ENCODE data around the gene LILRB5.
"Not testable (repeated sequence)": the region's sequence is repeated elsewhere in the genome, so short reads cannot be mapped to it uniquely, and the experiment has no call there.

The LILRB5 gene

DNA sequence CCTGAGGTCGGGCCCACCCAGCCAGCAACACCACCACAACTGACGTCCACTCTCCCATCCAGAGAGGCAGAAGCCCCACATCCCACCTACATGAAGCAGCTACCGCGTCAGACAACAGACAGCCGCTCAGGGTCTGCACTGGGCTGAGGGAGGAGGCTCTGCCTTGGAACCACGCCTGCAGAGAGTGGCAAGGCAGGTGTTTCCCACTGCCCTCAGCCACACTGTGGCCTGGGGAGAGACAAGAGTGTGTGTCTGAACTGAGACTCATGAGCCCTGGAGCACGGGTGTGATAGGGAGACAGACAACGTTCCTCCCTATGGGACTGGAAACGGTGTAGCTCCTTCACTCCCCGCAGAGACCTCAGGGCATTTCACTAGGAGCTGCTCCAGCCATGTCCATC lies 29.2 kb upstream of the LILRB5 start:
- not testable (repeated sequence) for H3K36me3 ChIP-seq (ENCODE audit: control insufficient read depth, insufficient read depth, low read length); H3K9me3 ChIP-seq (ENCODE audit: control insufficient read depth, insufficient read depth, low read length); H3K27ac ChIP-seq (ENCODE audit: low read length); DNase-seq (ENCODE audit: low read depth, low spot score); H3K4me3 ChIP-seq (ENCODE audit: low read length); H3K4me1 ChIP-seq (ENCODE audit: control insufficient read depth, insufficient read depth, low read length); H3K27me3 ChIP-seq (ENCODE audit: control insufficient read depth, insufficient read depth, low read length)
- no CpG with 5 or more reads among the region's 10 CpGs for WGBS (ENCODE audit: insufficient coverage, insufficient read length)

DNA sequence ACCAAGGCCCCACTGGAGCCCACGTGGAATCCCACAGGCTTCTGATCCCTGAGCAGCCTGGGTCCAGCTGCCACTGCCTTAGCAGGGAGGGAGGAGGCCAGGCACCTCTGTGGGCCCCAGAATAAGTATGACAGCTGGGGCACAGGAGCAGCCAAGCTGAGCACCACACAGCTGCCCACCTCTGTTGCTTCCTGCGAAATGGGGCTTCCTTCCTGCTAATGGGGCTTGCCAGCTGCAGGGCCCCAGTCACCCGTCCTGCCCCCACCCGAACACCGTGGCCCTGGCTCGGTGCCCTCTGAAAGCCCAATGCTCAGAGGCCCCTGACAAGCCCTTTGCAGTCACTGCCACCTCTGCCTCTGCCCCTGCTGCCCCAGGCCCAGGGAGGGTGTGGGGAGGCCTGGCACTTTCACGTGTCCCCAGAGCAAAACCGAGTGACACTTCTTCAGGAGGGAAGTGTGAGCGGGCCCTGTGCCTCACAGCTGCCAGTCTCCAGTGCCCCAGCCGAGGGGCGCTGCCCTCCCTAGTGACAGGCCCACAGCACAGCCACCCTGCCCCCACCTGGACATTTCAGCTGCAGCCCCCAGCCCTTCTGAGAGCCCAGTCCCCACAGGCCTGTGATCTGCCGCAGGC lies 28.5 kb upstream of the LILRB5 start:
- not testable (repeated sequence) for H3K4me3 ChIP-seq (ENCODE audit: low read length); H3K4me1 ChIP-seq (ENCODE audit: control insufficient read depth, insufficient read depth, low read length); H3K9me3 ChIP-seq (ENCODE audit: control insufficient read depth, insufficient read depth, low read length); H3K36me3 ChIP-seq (ENCODE audit: control insufficient read depth, insufficient read depth, low read length); H3K27ac ChIP-seq (ENCODE audit: low read length); H3K27me3 ChIP-seq (ENCODE audit: control insufficient read depth, insufficient read depth, low read length); DNase-seq (ENCODE audit: low read depth, low spot score)
- WGBS (ENCODE audit: insufficient coverage, insufficient read length) = no CpG with 5 or more reads among the region's 12 CpGs

DNA sequence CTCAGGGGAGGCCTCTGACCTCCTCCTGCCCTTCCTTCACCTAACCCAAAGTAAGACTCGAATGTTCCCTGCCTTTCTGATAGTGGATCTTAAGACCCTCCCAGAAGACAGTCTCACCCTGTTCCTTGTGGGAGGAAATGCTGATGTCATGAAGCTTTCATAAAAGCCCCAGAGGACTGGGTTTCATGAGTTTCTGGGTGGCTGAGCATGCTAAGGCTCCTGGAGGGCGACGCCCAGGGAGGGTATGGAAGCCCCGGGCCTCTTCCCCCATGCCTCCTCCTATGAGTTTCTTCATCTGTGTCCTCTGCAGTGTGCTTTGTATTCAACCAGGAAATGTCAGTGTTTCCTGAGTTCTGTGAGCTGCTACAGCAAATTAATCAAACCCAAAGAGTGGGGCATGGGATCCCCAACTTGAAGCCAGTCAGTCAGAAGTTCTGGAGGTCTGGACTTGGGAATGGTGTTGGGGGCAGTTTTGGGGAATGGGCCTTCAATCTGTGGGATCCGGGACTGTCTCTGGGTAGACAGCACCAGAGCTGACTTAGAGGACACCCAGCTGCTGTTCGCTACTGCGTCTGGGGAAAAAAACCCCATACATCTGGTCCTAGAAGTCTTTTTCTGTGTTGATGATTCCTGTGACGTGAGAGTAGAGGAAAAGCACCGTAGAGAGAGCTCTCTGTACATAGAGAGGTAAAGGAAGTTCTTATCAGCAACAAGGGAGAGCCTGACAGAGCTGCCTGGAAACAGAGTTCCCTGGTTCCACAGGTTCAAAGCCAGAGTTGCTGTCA lies 25.8 kb upstream of the LILRB5 start:
- Histone ChIP-seq H3K4me3 (ENCODE audit: low read length) (no peak overlapping the region), H3K27me3 (ENCODE audit: control insufficient read depth, insufficient read depth, low read length) (no peaks in the 10 kb centered on the region), H3K4me1 (ENCODE audit: control insufficient read depth, insufficient read depth, low read length) (no peaks in the 10 kb centered on the region; the same call in 1 of the 2 replicates), H3K9me3 (ENCODE audit: control insufficient read depth, insufficient read depth, low read length) (no peaks in the 10 kb centered on the region), H3K27ac (ENCODE audit: low read length) (no peak overlapping the region), H3K36me3 (ENCODE audit: control insufficient read depth, insufficient read depth, low read length) (no peaks in the 10 kb centered on the region)
- no peak for DNase-seq (ENCODE audit: low read depth, low spot score)
- WGBS (ENCODE audit: insufficient coverage, insufficient read length) = no CpG with 5 or more reads among the region's 9 CpGs

DNA sequence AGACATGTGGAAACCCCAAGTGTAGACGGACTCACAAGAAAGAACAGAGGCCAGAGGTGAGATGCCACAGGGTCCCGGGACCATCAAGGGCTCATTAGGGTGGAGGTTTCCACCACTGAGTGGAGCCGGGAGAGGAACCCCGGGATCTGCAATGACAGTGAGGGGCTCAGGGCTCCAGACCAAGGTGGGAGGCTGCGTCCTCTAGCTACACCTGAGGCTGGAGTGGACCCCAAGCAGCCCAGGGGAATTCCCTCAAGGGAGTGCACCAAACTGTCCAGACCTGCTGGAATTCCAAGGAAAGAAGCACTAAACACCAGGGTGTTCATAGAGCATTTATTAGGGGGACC lies 24.6 kb upstream of the LILRB5 start:
- H3K36me3 ChIP-seq (ENCODE audit: control insufficient read depth, insufficient read depth, low read length); H3K4me3 ChIP-seq (ENCODE audit: low read length); H3K27me3 ChIP-seq (ENCODE audit: control insufficient read depth, insufficient read depth, low read length); H3K4me1 ChIP-seq (ENCODE audit: control insufficient read depth, insufficient read depth, low read length); H3K9me3 ChIP-seq (ENCODE audit: control insufficient read depth, insufficient read depth, low read length); DNase-seq (ENCODE audit: low read depth, low spot score); H3K27ac ChIP-seq (ENCODE audit: low read length): not testable (repeated sequence)
- no CpG with 5 or more reads among the region's 5 CpGs for WGBS (ENCODE audit: insufficient coverage, insufficient read length)

DNA sequence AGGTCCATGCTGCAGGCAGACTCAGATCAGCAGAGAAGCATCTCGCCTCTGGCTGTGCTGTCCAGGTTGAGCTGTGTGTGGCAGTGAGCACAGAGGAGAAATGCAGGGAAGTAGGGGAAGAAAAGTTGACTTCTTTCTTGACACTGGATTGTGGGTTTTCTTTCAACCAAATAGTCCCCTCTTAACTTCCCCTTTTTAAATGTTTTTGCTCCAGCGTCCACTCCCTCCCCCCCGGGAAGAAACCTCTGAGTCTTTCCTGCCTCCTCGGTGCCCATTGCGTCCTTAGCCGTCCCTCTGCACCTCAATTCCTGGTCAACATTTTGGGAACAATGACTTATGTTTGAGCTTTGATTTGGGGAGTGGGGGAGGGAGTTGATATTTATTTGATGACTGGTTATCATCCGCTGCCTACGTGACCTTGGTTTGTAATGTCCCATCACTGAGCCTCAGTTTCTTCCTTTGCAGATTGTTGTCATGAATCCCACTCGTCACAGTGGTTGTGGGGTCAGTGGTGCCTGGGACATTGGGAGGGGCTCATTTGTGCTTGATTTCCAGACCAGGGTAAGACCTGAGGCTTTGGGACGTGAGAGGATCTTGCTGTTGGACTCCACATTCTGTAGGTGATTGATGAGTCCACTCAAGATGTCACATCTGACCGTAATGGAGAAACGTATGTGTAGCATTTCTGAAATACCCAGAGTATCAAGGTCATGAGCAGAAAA lies 24.1 kb upstream of the LILRB5 start, which contains the start of gene LILRB2:
LILRB2 (minus strand) TSS at position 104 of the 722 bp plus-strand sequence. CDS start 614 bp downstream, outside the sequence.
- no peaks in the 10 kb centered on the region for H3K27me3 ChIP-seq (ENCODE audit: control insufficient read depth, insufficient read depth, low read length)
- H3K36me3 ChIP-seq (ENCODE audit: control insufficient read depth, insufficient read depth, low read length) = no peaks in the 10 kb centered on the region
- no peak within 1 kb of the TSS for H3K27ac ChIP-seq (ENCODE audit: low read length)
- WGBS (ENCODE audit: insufficient coverage, insufficient read length) = no CpG with 5 or more reads among the region's 12 CpGs
- H3K9me3 ChIP-seq (ENCODE audit: control insufficient read depth, insufficient read depth, low read length) = no peaks in the 10 kb centered on the region
- no peak for DNase-seq (ENCODE audit: low read depth, low spot score)
- H3K4me3 ChIP-seq (ENCODE audit: low read length) = no peak within 1 kb of the TSS
- H3K4me1 ChIP-seq (ENCODE audit: control insufficient read depth, insufficient read depth, low read length) = no peaks in the 10 kb centered on the region; the same call in 1 of the 2 replicates

DNA sequence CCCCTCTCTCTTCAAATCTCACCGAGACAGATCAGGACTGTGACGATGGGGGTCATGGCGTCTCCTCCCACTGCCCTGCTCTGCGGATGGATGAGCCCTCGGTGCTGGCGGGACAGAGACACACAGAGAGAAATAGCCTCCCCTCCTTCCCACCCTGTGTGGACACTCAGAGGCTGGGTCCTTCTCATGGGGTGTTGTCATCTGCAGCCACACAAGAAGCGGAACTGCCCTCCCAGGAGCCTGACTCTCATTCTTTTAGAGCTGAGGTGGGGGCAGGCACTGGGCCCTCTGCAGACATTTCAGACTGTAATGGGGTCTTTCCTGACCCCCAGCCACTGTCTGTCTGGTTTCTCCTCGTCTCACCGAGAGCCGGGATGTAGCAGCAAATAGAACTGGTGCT lies 23.4 kb upstream of the LILRB5 start:
- H3K27me3 ChIP-seq (ENCODE audit: control insufficient read depth, insufficient read depth, low read length); H3K27ac ChIP-seq (ENCODE audit: low read length); H3K4me1 ChIP-seq (ENCODE audit: control insufficient read depth, insufficient read depth, low read length); H3K4me3 ChIP-seq (ENCODE audit: low read length); H3K9me3 ChIP-seq (ENCODE audit: control insufficient read depth, insufficient read depth, low read length); H3K36me3 ChIP-seq (ENCODE audit: control insufficient read depth, insufficient read depth, low read length); DNase-seq (ENCODE audit: low read depth, low spot score): not testable (repeated sequence)
- no CpG with 5 or more reads among the region's 10 CpGs for WGBS (ENCODE audit: insufficient coverage, insufficient read length)

DNA sequence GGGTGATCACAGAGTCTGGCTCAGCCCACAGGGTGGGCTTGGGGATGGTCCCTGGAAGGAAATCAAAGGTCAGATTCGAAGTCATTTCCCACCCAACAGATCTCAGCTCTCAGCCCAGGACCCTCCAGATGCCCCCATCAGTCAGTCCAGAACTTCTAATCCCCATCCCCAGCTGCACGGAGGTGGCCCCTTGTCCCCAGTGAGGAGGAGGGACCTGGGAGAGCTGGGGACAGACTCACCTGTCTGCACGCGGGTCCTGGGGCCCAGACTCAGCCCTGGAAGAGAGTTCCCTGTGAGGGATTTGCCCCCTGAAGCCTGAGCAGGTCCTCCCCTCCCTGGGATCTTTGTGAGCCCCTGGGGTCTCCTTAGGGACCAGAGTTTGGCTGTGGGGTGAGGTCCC lies 23.0 kb upstream of the LILRB5 start:
- not testable (repeated sequence) for DNase-seq (ENCODE audit: low read depth, low spot score); H3K4me3 ChIP-seq (ENCODE audit: low read length); H3K27me3 ChIP-seq (ENCODE audit: control insufficient read depth, insufficient read depth, low read length); H3K36me3 ChIP-seq (ENCODE audit: control insufficient read depth, insufficient read depth, low read length); H3K27ac ChIP-seq (ENCODE audit: low read length); H3K9me3 ChIP-seq (ENCODE audit: control insufficient read depth, insufficient read depth, low read length); H3K4me1 ChIP-seq (ENCODE audit: control insufficient read depth, insufficient read depth, low read length)
- no CpG with 5 or more reads among the region's 4 CpGs for WGBS (ENCODE audit: insufficient coverage, insufficient read length)

DNA sequence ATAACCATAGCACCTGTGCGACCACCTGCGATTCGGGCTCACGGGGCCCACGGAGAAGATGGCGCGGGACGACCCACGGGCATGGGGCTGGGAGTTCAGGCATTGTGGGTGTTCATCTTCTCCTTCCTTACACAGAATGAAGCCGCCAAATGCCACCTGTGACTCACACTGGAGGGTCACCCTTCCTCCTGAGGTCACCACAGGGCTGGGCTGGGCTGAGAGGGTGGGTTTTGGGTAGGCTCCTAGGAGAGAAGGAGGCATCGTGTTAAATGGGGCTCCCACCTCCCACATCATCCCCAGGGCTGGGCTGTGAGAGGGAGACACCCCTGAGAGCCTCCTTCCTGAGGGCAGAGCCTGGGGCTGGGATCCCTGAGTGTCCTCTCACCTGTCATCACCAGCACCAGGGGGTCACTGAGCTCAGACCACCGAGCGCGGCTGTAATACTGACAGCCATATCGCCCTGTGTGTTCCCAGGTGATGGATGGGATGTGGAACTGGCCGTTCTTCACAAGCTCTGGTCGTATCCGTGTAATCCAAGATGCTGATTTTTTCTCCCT lies 22.4 kb upstream of the LILRB5 start:
- no peak overlapping the region for H3K27ac ChIP-seq (ENCODE audit: low read length)
- DNase-seq (ENCODE audit: low read depth, low spot score) = no peak
- no CpG with 5 or more reads among the region's 18 CpGs for WGBS (ENCODE audit: insufficient coverage, insufficient read length)
- H3K9me3 ChIP-seq (ENCODE audit: control insufficient read depth, insufficient read depth, low read length) = no peaks in the 10 kb centered on the region
- no peaks in the 10 kb centered on the region for H3K27me3 ChIP-seq (ENCODE audit: control insufficient read depth, insufficient read depth, low read length)
- H3K4me3 ChIP-seq (ENCODE audit: low read length) = no peak overlapping the region
- no peaks in the 10 kb centered on the region for H3K36me3 ChIP-seq (ENCODE audit: control insufficient read depth, insufficient read depth, low read length)
- H3K4me1 ChIP-seq (ENCODE audit: control insufficient read depth, insufficient read depth, low read length) = no peaks in the 10 kb centered on the region

DNA sequence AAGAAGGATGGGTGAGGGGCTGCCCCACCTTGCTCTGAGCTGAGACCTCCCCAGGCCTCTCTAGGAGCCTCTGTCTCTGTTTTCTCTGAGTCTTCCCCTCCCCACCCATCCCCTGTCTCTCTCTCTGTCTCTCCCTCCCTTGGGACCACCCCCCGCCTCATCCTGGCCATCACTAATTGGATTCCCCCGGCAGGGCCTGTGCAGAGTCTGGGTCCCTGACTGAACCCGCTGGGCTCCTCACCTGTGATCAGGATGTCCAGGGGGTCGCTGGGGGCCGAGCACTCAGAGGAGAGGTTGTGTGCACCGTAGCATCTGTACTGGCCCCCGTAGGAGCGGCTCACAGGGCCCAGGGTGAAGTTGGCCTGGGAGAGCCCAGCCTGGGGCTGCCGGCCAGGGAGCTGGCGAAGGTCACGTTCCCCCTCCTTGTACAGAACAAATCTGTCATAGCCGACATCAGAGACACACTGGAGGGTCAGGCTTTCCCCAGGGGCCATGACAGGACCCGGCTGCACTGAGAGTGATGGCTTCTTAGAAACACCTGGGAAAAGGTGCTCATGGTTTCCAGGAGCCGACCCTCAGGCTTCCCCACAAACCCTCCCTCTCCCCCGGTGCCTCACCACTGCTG lies 21.6 kb upstream of the LILRB5 start:
- H3K36me3 ChIP-seq (ENCODE audit: control insufficient read depth, insufficient read depth, low read length) = not testable (repeated sequence)

DNA sequence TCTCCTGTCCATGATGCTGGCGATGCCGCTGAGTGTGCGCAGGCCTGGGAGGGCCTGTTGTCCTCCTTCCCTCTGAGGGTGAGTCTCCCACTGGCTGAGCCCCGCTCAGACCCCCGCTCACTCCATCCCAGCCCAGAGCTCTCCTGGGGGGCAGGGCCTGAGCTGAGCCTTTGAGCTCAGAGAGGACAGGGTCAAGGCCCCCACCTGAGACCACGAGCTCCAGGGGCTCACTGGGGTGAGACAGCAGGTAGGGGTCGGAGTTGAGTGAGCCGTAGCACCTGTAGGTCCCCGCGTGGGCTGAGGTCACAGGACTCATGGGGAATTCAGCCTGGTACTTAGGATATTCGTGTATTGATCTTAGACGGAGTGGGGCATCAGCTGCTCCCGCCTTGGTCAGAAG lies 21.0 kb upstream of the LILRB5 start:
- H3K4me3 ChIP-seq (ENCODE audit: low read length); DNase-seq (ENCODE audit: low read depth, low spot score); H3K9me3 ChIP-seq (ENCODE audit: control insufficient read depth, insufficient read depth, low read length); H3K27me3 ChIP-seq (ENCODE audit: control insufficient read depth, insufficient read depth, low read length); H3K4me1 ChIP-seq (ENCODE audit: control insufficient read depth, insufficient read depth, low read length); H3K36me3 ChIP-seq (ENCODE audit: control insufficient read depth, insufficient read depth, low read length); H3K27ac ChIP-seq (ENCODE audit: low read length): not testable (repeated sequence)
- no CpG with 5 or more reads among the region's 13 CpGs for WGBS (ENCODE audit: insufficient coverage, insufficient read length)

More for the DNA sequence above, 21.6 kb upstream of the LILRB5 start:
- H3K9me3 ChIP-seq (ENCODE audit: control insufficient read depth, insufficient read depth, low read length); H3K4me3 ChIP-seq (ENCODE audit: low read length); H3K27me3 ChIP-seq (ENCODE audit: control insufficient read depth, insufficient read depth, low read length); H3K4me1 ChIP-seq (ENCODE audit: control insufficient read depth, insufficient read depth, low read length); DNase-seq (ENCODE audit: low read depth, low spot score); H3K27ac ChIP-seq (ENCODE audit: low read length): not testable (repeated sequence)
- no CpG with 5 or more reads among the region's 15 CpGs for WGBS (ENCODE audit: insufficient coverage, insufficient read length)

Measured in iPS DF 6.9 (cell line).